Lower lobe of right lung (tissue), 2 donors: ENCODE measurements around the gene CNGB1. TPM values are rescaled to one million over a fixed set of nuclear protein-coding genes. Genes with fewer than 3 reads are reported as not detected.

Source experiments
- ATAC-seq, 2 donors: fragments of 200-7000 bp; cut with Tn5 transposase; one replicate each; pipeline ENCODE4 v1.9.1; 2020 to 2022; ENCODE audit warnings: mild to moderate bottlenecking in 2 of 2, moderate library complexity in 2 of 2
- DNase-seq: peaks from one replicate; pipeline ENCODE4 v3.0.0-alpha.2; 2020
- H3K27ac ChIP-seq: fragments of 200-600 bp; one replicate; pipeline ENCODE4 v1.8.0; 2022
- H3K27me3 ChIP-seq: fragments of 200-600 bp; one replicate; pipeline ENCODE4 v1.8.0; 2022; ENCODE audit warnings: low read depth
- H3K36me3 ChIP-seq: fragments of 200-600 bp; one replicate; pipeline ENCODE4 v1.8.0; 2022; ENCODE audit warnings: mild to moderate bottlenecking
- H3K4me1 ChIP-seq: fragments of 200-600 bp; one replicate; pipeline ENCODE4 v1.8.0; 2022
- H3K4me3 ChIP-seq: fragments of 200-600 bp; one replicate; pipeline ENCODE4 v1.8.0; 2022; ENCODE audit warnings: mild to moderate bottlenecking
- H3K9me3 ChIP-seq: fragments of 200-600 bp; one replicate; pipeline ENCODE4 v1.8.0; 2022
- intact Hi-C: fragments of 100-400 bp; cut with DNase I; formaldehyde crosslinking; loops from one replicate; pipeline ENCODE4 v1.11.0; 2022
- total RNA-seq: library from RNA; stranded (reverse); fragmentation: NEBNext Ultra II Directional; extraction: Animal tissue kit (Norgen Biotek cat#: 25700); gene quantifications from one replicate; pipeline ENCODE4 v1.2.1, GENCODE V29; 2021
- TF ChIP-seq, protein P1 (sequence below): fragments of 200-600 bp; IDR thresholded peaks from one replicate; pipeline ENCODE4 v1.8.0; 2022; ENCODE audit warnings: antibody characterized with exemption, mild to moderate bottlenecking
- donor health status: DM: no; HTN: yes; CAD: no; lungs with severe emphysema.

Gene CNGB1
- total RNA-seq, 1 donor from 2014 or later: 0.35 TPM

- Histone ChIP-seq H3K4me1 (no peaks in the 10 kb centered on the region), H3K36me3 (no peaks in the 10 kb centered on the region), H3K4me3 (no peak overlapping the region), H3K9me3 (no peaks in the 10 kb centered on the region), H3K27me3 (no peaks in the 10 kb centered on the region), H3K27ac (no peak overlapping the region)
- TF ChIP-seq, protein P1, sequence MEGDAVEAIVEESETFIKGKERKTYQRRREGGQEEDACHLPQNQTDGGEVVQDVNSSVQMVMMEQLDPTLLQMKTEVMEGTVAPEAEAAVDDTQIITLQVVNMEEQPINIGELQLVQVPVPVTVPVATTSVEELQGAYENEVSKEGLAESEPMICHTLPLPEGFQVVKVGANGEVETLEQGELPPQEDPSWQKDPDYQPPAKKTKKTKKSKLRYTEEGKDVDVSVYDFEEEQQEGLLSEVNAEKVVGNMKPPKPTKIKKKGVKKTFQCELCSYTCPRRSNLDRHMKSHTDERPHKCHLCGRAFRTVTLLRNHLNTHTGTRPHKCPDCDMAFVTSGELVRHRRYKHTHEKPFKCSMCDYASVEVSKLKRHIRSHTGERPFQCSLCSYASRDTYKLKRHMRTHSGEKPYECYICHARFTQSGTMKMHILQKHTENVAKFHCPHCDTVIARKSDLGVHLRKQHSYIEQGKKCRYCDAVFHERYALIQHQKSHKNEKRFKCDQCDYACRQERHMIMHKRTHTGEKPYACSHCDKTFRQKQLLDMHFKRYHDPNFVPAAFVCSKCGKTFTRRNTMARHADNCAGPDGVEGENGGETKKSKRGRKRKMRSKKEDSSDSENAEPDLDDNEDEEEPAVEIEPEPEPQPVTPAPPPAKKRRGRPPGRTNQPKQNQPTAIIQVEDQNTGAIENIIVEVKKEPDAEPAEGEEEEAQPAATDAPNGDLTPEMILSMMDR: no peak
- DNase-seq (no peak), ATAC-seq (no peak)
- intact Hi-C loops: no loop called here
Measured at GRCh38 chr16:57844416-57845030, 126.4 kb downstream of the CNGB1 start.

DNA sequence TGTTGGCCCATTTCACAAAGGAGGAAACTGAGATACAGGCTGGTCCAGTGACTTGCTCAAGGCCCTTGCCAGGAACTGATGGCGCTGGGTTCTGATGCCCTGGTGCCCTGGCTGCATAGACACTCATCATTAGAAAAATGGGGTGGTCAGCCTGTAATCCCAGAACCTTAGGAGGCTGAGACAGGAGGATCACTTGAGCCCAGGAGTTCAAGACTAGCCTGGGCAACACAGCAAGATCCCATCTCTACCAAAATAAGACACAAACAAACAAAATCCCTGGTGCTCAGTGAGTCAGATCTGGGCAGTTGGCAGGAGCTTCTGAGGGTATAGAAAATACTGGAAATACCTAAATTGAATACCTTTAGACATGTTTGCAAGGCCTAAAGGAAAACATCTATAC lies 127.5 kb downstream of the CNGB1 start:
- no peaks in the 10 kb centered on the region for H3K9me3 ChIP-seq
- DNase-seq (no peak), ATAC-seq (no peak)
- no peaks in the 10 kb centered on the region for H3K4me1 ChIP-seq
- intact Hi-C loops: no loop called here
- no peaks in the 10 kb centered on the region for H3K27me3 ChIP-seq
- TF ChIP-seq, protein P1: no peak
- H3K36me3 ChIP-seq: no peaks in the 10 kb centered on the region
- no peak overlapping the region for H3K27ac ChIP-seq
- no peak overlapping the region for H3K4me3 ChIP-seq

DNA sequence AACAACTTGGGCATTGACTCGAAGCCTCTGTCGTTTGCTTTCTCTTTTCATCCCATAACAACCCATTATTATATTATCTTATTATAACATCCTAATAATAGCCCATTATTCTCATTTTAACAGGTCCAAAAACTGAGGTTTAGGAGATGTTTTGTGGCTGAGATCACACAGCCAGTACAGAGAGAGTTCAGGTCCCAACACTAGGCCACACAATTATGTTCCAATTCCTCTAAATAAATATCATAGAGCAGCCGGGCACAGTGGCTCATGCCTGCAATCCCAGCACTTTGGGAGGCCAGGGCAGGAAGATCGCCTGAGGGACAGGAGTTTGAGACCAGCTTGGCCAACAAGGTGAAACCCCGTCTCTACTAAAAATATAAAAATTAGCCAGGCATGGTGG lies 128.3 kb downstream of the CNGB1 start:
- Histone ChIP-seq H3K36me3 (no peaks in the 10 kb centered on the region), H3K4me3 (no peak overlapping the region), H3K4me1 (no peaks in the 10 kb centered on the region), H3K27ac (no peak overlapping the region), H3K9me3 (no peaks in the 10 kb centered on the region), H3K27me3 (no peaks in the 10 kb centered on the region)
- ATAC-seq (no peak), DNase-seq (no peak)
- intact Hi-C loops: no loop called here
- TF ChIP-seq, protein P1: no peak

- Histone ChIP-seq H3K27ac (no peak overlapping the region), H3K4me1 (no peaks in the 10 kb centered on the region), H3K4me3 (no peak overlapping the region), H3K9me3 (no peaks in the 10 kb centered on the region), H3K27me3 (no peaks in the 10 kb centered on the region), H3K36me3 (no peaks in the 10 kb centered on the region)
- intact Hi-C loops: no loop called here
- DNase-seq (no peak), ATAC-seq (no peak)
- TF ChIP-seq, protein P1: no peak
Measured at GRCh38 chr16:57840833-57841232, 130.1 kb downstream of the CNGB1 start.

GRCh38 chr16:57838161-57838560 lies 132.8 kb downstream of the CNGB1 start:
- H3K27ac ChIP-seq: no peak overlapping the region
- H3K9me3 ChIP-seq: no peaks in the 10 kb centered on the region
- H3K4me3 ChIP-seq: no peak overlapping the region
- no peak for DNase-seq
- TF ChIP-seq, protein P1: no peak
- intact Hi-C loops: no loop called here
- no peak for ATAC-seq
- H3K4me1 ChIP-seq: no peaks in the 10 kb centered on the region
- no peaks in the 10 kb centered on the region for H3K27me3 ChIP-seq
- H3K36me3 ChIP-seq: no peaks in the 10 kb centered on the region
